GM18499 (cell line): ENCODE data around the gene ICE2.
"Not testable (repeated sequence)": the region's sequence is repeated elsewhere in the genome, so short reads cannot be mapped to it uniquely, and the experiment has no call there.

ENCODE experiments used
- ATAC-seq: cut with Tn5 transposase; IDR thresholded peaks from one replicate; pipeline ENCODE4 v1.9.1; 2021; ENCODE audit warnings: moderate number of reproducible peaks; ENCODE audit not compliant: insufficient read depth, unreplicated experiment

Gene ICE2

GRCh38 chr15:60411774-60412425 is 67.0 kb downstream of the ICE2 start:
- no peak for ATAC-seq

- not testable (repeated sequence) for ATAC-seq
Measured at GRCh38 chr15:60410350-60410749, 68.6 kb downstream of the ICE2 start.

- ATAC-seq: no peak
Measured at GRCh38 chr15:60408463-60408981, 70.4 kb downstream of the ICE2 start.

- no peak for ATAC-seq
Measured at GRCh38 chr15:60407415-60407805, 71.5 kb downstream of the ICE2 start.

GRCh38 chr15:60406513-60407414 is 72.2 kb downstream of the ICE2 start:
- no peak for ATAC-seq

GRCh38 chr15:60405399-60405798 is 73.5 kb downstream of the ICE2 start:
- ATAC-seq: no peak

GRCh38 chr15:60404351-60404750 is 74.6 kb downstream of the ICE2 start:
- ATAC-seq: not testable (repeated sequence)

- no peak for ATAC-seq
Measured at GRCh38 chr15:60400944-60401343, 78.0 kb downstream of the ICE2 start.

- no peak for ATAC-seq
Measured at GRCh38 chr15:60399931-60400330, 79.0 kb downstream of the ICE2 start.

- ATAC-seq: no peak
Measured at GRCh38 chr15:60399246-60399915, 79.6 kb downstream of the ICE2 start.

GRCh38 chr15:60397772-60398445 is 81.0 kb downstream of the ICE2 start, which contains the start of gene ANXA2:
TSS of gene ANXA2 (minus strand) at chr15:60397986. CDS start at chr15:60386075, 11,911 bp downstream.
- peak; percentile 30 for ATAC-seq

GRCh38 chr15:60396958-60397771 is 81.8 kb downstream of the ICE2 start:
- ATAC-seq: peak; percentile 46

- ATAC-seq: no peak
Measured at GRCh38 chr15:60396560-60396957, 82.4 kb downstream of the ICE2 start.

GRCh38 chr15:60396100-60396499 is 82.8 kb downstream of the ICE2 start:
- ATAC-seq: no peak

- no peak for ATAC-seq
Measured at GRCh38 chr15:60395276-60396011, 83.5 kb downstream of the ICE2 start.

GRCh38 chr15:60394689-60395097 is 84.2 kb downstream of the ICE2 start:
- no peak for ATAC-seq

GRCh38 chr15:60392986-60393790 is 85.8 kb downstream of the ICE2 start:
- ATAC-seq: no peak

- no peak for ATAC-seq
Measured at GRCh38 chr15:60392601-60392985, 86.3 kb downstream of the ICE2 start.
